ENCODE results near the gene DNAJC3. TPM values are rescaled to one million over a fixed set of nuclear protein-coding genes. Genes with fewer than 3 reads are reported as not detected.

Gene DNAJC3
- total RNA-seq, 2 experiments from 2014 or later, result 17.6 to 17.7 TPM

DNA sequence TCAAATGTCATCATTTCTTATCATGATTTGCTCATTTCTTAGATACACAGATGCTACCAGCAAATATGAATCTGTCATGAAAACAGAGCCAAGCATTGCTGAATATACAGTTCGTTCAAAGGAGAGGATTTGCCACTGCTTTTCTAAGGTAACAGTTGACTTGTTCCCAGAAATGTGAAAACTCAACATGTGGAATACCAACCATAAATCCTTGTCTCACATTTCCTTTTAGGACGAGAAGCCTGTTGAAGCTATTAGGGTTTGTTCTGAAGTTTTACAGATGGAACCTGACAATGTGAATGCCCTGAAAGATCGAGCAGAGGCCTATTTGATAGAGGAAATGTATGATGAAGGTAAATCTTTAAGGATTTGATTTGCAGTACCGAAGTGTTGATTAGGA is 86.7 kb downstream of the DNAJC3 start:
- Mint-ChIP-seq H3K9me3 (no peaks in the 10 kb centered on the region), H3K4me1 (ENCODE audit: low read depth) (no peaks in the 10 kb centered on the region), H3K27ac (no peak overlapping the region), H3K4me3 (no peak overlapping the region), H3K36me3 (ENCODE audit: low read depth) (peaks cover 86% of the 10 kb centered on the region), H3K27me3 (no peaks in the 10 kb centered on the region)
- ChIA-PET CTCF (no interaction called here), POLR2A (no interaction called here)
- ATAC-seq (ENCODE audit: poor library complexity), result no peak
- no peaks in the 10 kb centered on the region for H3K4me1 ChIP-seq (ENCODE audit: insufficient read depth, low read length)
- H3K9me3 ChIP-seq (ENCODE audit: control insufficient read depth in 1 of 2, insufficient read depth in 1 of 2, low read length in 2 of 2), result no peaks in the 10 kb centered on the region
- no peak overlapping the region for H3K27ac ChIP-seq (ENCODE audit: low read depth in 1 of 2, low read length in 2 of 2)
- H3K27me3 ChIP-seq (ENCODE audit: control insufficient read depth in 1 of 2, insufficient read depth in 2 of 2, low read length in 2 of 2), result no peaks in the 10 kb centered on the region
- intact Hi-C loops (cut with DNase I, micrococcal nuclease), result no loop called here
- no peak overlapping the region for H3K4me3 ChIP-seq (ENCODE audit: low read length)
- H3K36me3 ChIP-seq (ENCODE audit: insufficient read depth, low read length), result peaks cover 47% of the 10 kb centered on the region
- no peak for TF ChIP-seq CTCF (IDR thresholded peaks at IDR 0.05)
- DNase-seq, result no peak

DNA sequence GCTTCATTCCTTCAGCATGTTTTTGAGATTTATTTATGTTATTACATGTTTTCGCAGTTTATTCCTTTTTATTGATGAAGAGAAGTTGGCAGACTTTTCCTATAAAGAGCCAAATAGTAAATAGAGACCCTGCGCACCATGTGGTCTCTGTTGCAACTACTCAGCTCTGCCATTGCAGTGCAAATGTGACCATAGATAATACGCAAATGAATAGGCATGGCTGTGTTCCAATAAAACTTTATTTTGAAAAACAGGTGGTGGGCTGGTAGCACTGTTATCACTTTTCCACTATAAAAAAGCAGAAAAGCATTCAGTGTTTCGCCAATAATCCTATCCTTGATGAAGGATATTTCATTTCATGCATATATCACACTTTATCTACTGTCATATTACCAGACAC is 95.0 kb downstream of the DNAJC3 start:
- H3K27me3 Mint-ChIP-seq, result no peaks in the 10 kb centered on the region
- Histone ChIP-seq H3K36me3 (ENCODE audit: insufficient read depth, low read length) (peaks cover 28% of the 10 kb centered on the region), H3K9me3 (ENCODE audit: control insufficient read depth in 1 of 2, insufficient read depth in 1 of 2, low read length in 2 of 2) (no peaks in the 10 kb centered on the region), H3K27me3 (ENCODE audit: control insufficient read depth in 1 of 2, insufficient read depth in 2 of 2, low read length in 2 of 2) (no peaks in the 10 kb centered on the region), H3K4me1 (ENCODE audit: insufficient read depth, low read length) (no peaks in the 10 kb centered on the region), H3K4me3 (ENCODE audit: low read length) (no peak overlapping the region), H3K27ac (ENCODE audit: low read depth in 1 of 2, low read length in 2 of 2) (no peak overlapping the region)
- peaks cover 79% of the 10 kb centered on the region for H3K36me3 Mint-ChIP-seq (ENCODE audit: low read depth)
- H3K27ac Mint-ChIP-seq, result no peak overlapping the region
- ChIA-PET POLR2A (no interaction called here), CTCF (no interaction called here)
- no peaks in the 10 kb centered on the region for H3K9me3 Mint-ChIP-seq
- no peak for TF ChIP-seq CTCF (IDR thresholded peaks at IDR 0.05)
- ATAC-seq (ENCODE audit: poor library complexity) (no peak), DNase-seq (no peak)
- peaks cover 9% of the 10 kb centered on the region for H3K4me1 Mint-ChIP-seq (ENCODE audit: low read depth)
- intact Hi-C loops (cut with DNase I, micrococcal nuclease), result no loop called here
- no peak overlapping the region for H3K4me3 Mint-ChIP-seq

GRCh38 chr13:95779522-95779921 is 102.6 kb downstream of the DNAJC3 start:
- ChIA-PET CTCF (interaction anchor here (0.7 kb wide), 1 partner anchor 9 kb away, joined by 3 read pairs; no protein-coding TSS in a partner anchor), POLR2A (no interaction called here)
- DNase-seq, result no peak
- no peaks in the 10 kb centered on the region for H3K27me3 ChIP-seq (ENCODE audit: control insufficient read depth in 1 of 2, insufficient read depth in 2 of 2, low read length in 2 of 2)
- Mint-ChIP-seq H3K27me3 (no peaks in the 10 kb centered on the region), H3K4me3 (no peak overlapping the region), H3K9me3 (no peaks in the 10 kb centered on the region), H3K27ac (no peak overlapping the region), H3K4me1 (ENCODE audit: low read depth) (peaks cover 2% of the 10 kb centered on the region), H3K36me3 (ENCODE audit: low read depth) (peaks cover 34% of the 10 kb centered on the region)
- intact Hi-C loops (cut with DNase I, micrococcal nuclease), result loop anchor here in 1 of 2 experiments (5.0 kb wide), 1 partner anchor 102 kb away; the partner anchor contains the start of gene DNAJC3
- no peak overlapping the region for H3K4me3 ChIP-seq (ENCODE audit: low read length)
- H3K4me1 ChIP-seq (ENCODE audit: insufficient read depth, low read length), result no peaks in the 10 kb centered on the region
- no peak for ATAC-seq (ENCODE audit: poor library complexity)
- H3K27ac ChIP-seq (ENCODE audit: low read depth in 1 of 2, low read length in 2 of 2), result no peak overlapping the region
- no peak for TF ChIP-seq CTCF (IDR thresholded peaks at IDR 0.05)
- H3K36me3 ChIP-seq (ENCODE audit: insufficient read depth, low read length), result peaks cover 41% of the 10 kb centered on the region
- peaks cover 0 to 6% of the 10 kb centered on the region in 2 experiments for H3K9me3 ChIP-seq (ENCODE audit: control insufficient read depth in 1 of 2, insufficient read depth in 1 of 2, low read length in 2 of 2)

All from CD4-positive, alpha-beta T cell (primary cell).